Measurements from ENCODE around the gene ABCC4.

GRCh38 chr13:95129004-95129403, 172.2 kb downstream of the ABCC4 start:
- TF ChIP-seq, protein P1, sequence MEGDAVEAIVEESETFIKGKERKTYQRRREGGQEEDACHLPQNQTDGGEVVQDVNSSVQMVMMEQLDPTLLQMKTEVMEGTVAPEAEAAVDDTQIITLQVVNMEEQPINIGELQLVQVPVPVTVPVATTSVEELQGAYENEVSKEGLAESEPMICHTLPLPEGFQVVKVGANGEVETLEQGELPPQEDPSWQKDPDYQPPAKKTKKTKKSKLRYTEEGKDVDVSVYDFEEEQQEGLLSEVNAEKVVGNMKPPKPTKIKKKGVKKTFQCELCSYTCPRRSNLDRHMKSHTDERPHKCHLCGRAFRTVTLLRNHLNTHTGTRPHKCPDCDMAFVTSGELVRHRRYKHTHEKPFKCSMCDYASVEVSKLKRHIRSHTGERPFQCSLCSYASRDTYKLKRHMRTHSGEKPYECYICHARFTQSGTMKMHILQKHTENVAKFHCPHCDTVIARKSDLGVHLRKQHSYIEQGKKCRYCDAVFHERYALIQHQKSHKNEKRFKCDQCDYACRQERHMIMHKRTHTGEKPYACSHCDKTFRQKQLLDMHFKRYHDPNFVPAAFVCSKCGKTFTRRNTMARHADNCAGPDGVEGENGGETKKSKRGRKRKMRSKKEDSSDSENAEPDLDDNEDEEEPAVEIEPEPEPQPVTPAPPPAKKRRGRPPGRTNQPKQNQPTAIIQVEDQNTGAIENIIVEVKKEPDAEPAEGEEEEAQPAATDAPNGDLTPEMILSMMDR (IDR thresholded peaks at IDR 0.05), result no peak
- no peak for TF ChIP-seq POLR2AphosphoS5 (IDR thresholded peaks at IDR 0.05)

All from stomach (tissue), 4 donors.